GM12878 (cell line): ENCODE results near the gene KIFC3. TPM values are rescaled to one million over a fixed set of nuclear protein-coding genes. Genes with fewer than 3 reads are reported as not detected.

Experiments
- ATAC-seq: fragments of 200-7000 bp; cut with Tn5 transposase; 3 replicates; pipeline ENCODE4 v1.9.1; 2020; ENCODE audit warnings: mild to moderate bottlenecking, moderate library complexity
- BruUV-seq: library from RNA; stranded (reverse); fragments of 400-500 nt; replicated peaks from 2 replicates; lab custom pipeline; 2021; lab: Mats Ljungman, UMichigan
- CTCF ChIA-PET: fragments of 300-600 bp; sonication (Branson Sonifier 250); formaldehyde crosslinking; extraction: SDS; loops from one replicate; lab custom pipeline; 2021; ENCODE audit warnings: inconsistent platforms; lab: Yijun Ruan, JAX
- POLR2A ChIA-PET: fragments of 350-600 bp; formaldehyde crosslinking; extraction: SDS; loops from one replicate; lab custom pipeline; 2021; ENCODE audit warnings: inconsistent platforms; lab: Charles Lee
- RAD21 ChIA-PET: fragments of 300-600 bp; sonication (Branson Sonifier 250); formaldehyde crosslinking; loops from one replicate; lab custom pipeline; 2023; ENCODE audit warnings: antibody characterized with exemption; ENCODE audit not compliant: unreplicated experiment; lab: Charles Lee
- SMC1A ChIA-PET: fragments of 300-600 bp; sonication (Branson Sonifier 250); formaldehyde crosslinking; loops from one replicate; lab custom pipeline; 2023; ENCODE audit not compliant: unreplicated experiment, uncharacterized antibody; lab: Charles Lee
- DNase-seq: peaks from one replicate; pipeline ENCODE4 v3.0.0-alpha.2; 2011; ENCODE audit warnings: low read depth, low spot score
- FAIRE-seq: peaks from 3 replicates; lab custom pipeline; 2011; peaks lifted over from hg19 to GRCh38; lab: Jason Lieb, UNC
- H2AFZ ChIP-seq: 2 replicates; pipeline ENCODE4 v1.6.0; 2011; ENCODE audit warnings: low read depth, low read length, control low read depth; ENCODE audit not compliant: control insufficient read depth
- H3K27ac ChIP-seq: 2 replicates; pipeline ENCODE4 v1.5.1; 2011; ENCODE audit warnings: control low read depth; ENCODE audit not compliant: control insufficient read depth, insufficient read depth
- H3K27me3 ChIP-seq, 2 experiments: replicated peaks in 1 of 2; 2 replicates each; pipeline versions ENCODE4 v1.6.0 to v1.6.1; 2011; ENCODE audit warnings: low read length in 1 of 2; ENCODE audit not compliant: control insufficient read depth in 2 of 2, insufficient read depth in 2 of 2
- H3K36me3 ChIP-seq, 2 experiments: 2 replicates each; pipeline ENCODE4 v1.5.1; 2011; ENCODE audit warnings: low read length in 1 of 2; ENCODE audit not compliant: control insufficient read depth in 2 of 2, insufficient read depth in 2 of 2
- H3K4me1 ChIP-seq: 2 replicates; pipeline ENCODE4 v1.6.1; 2011; ENCODE audit warnings: mild to moderate bottlenecking, low read length, moderate library complexity, mixed read lengths; ENCODE audit not compliant: control insufficient read depth, insufficient read depth
- H3K4me2 ChIP-seq: 2 replicates; pipeline ENCODE4 v1.6.0; 2011; ENCODE audit warnings: control low read depth; ENCODE audit not compliant: control insufficient read depth, insufficient read depth
- H3K4me3 ChIP-seq: fragments of 200-600 bp; sonication (generic); 2 replicates; pipeline ENCODE4 v1.5.1; 2016
- H3K79me2 ChIP-seq: 2 replicates; pipeline ENCODE4 v1.6.0; 2011; ENCODE audit warnings: low read length; ENCODE audit not compliant: control insufficient read depth, insufficient read depth
- H3K9ac ChIP-seq: 2 replicates; pipeline ENCODE4 v1.8.0; 2011; ENCODE audit warnings: low read length, control low read depth, mixed read lengths; ENCODE audit not compliant: control insufficient read depth, insufficient read depth
- H3K9me3 ChIP-seq: replicated peaks from 3 replicates; pipeline ENCODE4 v1.5.1; 2011; ENCODE audit warnings: mild to moderate bottlenecking, low read length; ENCODE audit not compliant: control insufficient read depth, insufficient read depth
- H4K20me1 ChIP-seq: 2 replicates; pipeline ENCODE4 v1.6.0; 2011; ENCODE audit not compliant: control insufficient read depth, insufficient read depth
- BCLAF1 ChIP-seq: fragments of 450-650 bp; IDR thresholded peaks from 2 replicates; pipeline ENCODE4 v1.6.1; 2017; ENCODE audit warnings: antibody characterized with exemption, mild to moderate bottlenecking, moderate library complexity
- E2F8 ChIP-seq: fragments of 450-650 bp; IDR thresholded peaks from 2 replicates; pipeline ENCODE4 v1.6.1; 2018; ENCODE audit warnings: mild to moderate bottlenecking, low read depth, moderate library complexity; ENCODE audit not compliant: partially characterized antibody
- EGR1 ChIP-seq, 2 experiments: IDR thresholded peaks; 1 replicate in 1 of 2; 2 replicates in 1 of 2; pipeline ENCODE4 v1.6.1; 2011 to 2012; ENCODE audit warnings: low read depth in 2 of 2, low read length in 2 of 2, borderline replicate concordance in 1 of 2, mild to moderate bottlenecking in 1 of 2, moderate library complexity in 1 of 2
- ESRRA ChIP-seq: IDR thresholded peaks from 2 replicates; pipeline ENCODE4 v1.6.1; 2012; ENCODE audit warnings: mild to moderate bottlenecking, low read length, improper control_type of control experiment
- HDAC2 ChIP-seq: fragments of 200-600 bp; sonication (generic); IDR thresholded peaks from 2 replicates; pipeline ENCODE4 v1.6.1; 2017
- IRF5 ChIP-seq: fragments of 450-650 bp; IDR thresholded peaks from 2 replicates; pipeline ENCODE4 v1.6.1; 2017; ENCODE audit warnings: borderline replicate concordance
- MYB ChIP-seq: fragments of 150-350 bp; IDR thresholded peaks from 2 replicates; pipeline ENCODE4 v1.6.1; 2014; ENCODE audit warnings: mild to moderate bottlenecking, low read depth, low read length, borderline replicate concordance
- NFYA ChIP-seq: IDR thresholded peaks from 2 replicates; pipeline ENCODE4 v1.6.1; 2011; ENCODE audit warnings: low read depth, mild to moderate bottlenecking, low read length, improper control_type of control experiment, borderline replicate concordance
- PAX5 ChIP-seq: IDR thresholded peaks from 2 replicates; pipeline ENCODE4 v1.6.1; 2011; ENCODE audit warnings: low read depth, low read length, borderline replicate concordance
- SKIL ChIP-seq: fragments of 450-650 bp; IDR thresholded peaks from 2 replicates; pipeline ENCODE4 v1.6.1; 2017; ENCODE audit warnings: mild to moderate bottlenecking, low read depth, inconsistent platforms; ENCODE audit not compliant: poor library complexity, severe bottlenecking
- TBL1XR1 ChIP-seq: IDR thresholded peaks from 2 replicates; pipeline ENCODE4 v1.6.1; 2012; ENCODE audit warnings: low read depth, low read length, improper control_type of control experiment
- ZBTB33 ChIP-seq: fragments of 450-650 bp; IDR thresholded peaks from 2 replicates; pipeline ENCODE4 v1.6.1; 2017; ENCODE audit warnings: mild to moderate bottlenecking
- WGBS: methylation state at CpG from one replicate; pipeline ENCODE4 v1.1.6; 2016; ENCODE audit warnings: low lambda C conversion rate; ENCODE audit not compliant: insufficient replicate concordance, insufficient coverage; ENCODE audit errors: missing lambda C conversion rate; 5-methylcytosine and 5-hydroxymethylcytosine counted together
- in situ Hi-C: fragments of 300-500 bp; cut with MboI; formaldehyde crosslinking; loops from 9 replicates; pipeline ENCODE4 v1.14.3; 2018; ENCODE audit warnings: mixed read lengths
- intact Hi-C: fragments of 100-400 bp; cut with micrococcal nuclease; formaldehyde crosslinking; loops from one replicate; pipeline ENCODE4 v1.14.2; 2022; ENCODE audit not compliant: unreplicated experiment
- polyA plus RNA-seq, 11 experiments: library from polyadenylated mRNA; depleted of rRNA in 4 of 11; unstranded in 6 of 11; stranded (reverse) in 5 of 11; fragments of >200 nt; fragmentation: Nextera tagmentation in 4 of 11; fragmentation: Illumina TruSeq in 1 of 11; extraction: Ambion mirVana in 4 of 11; extraction: Trizol in 1 of 11; gene quantifications; 1 replicate in 1 of 11; 2 replicates in 10 of 11; pipeline versions ENCODE4 v1.2.1 to v1.2.3, GENCODE V29; 2011 to 2016; ENCODE audit warnings: inconsistent platforms in 2 of 11, missing spikeins in 2 of 11, low read depth in 1 of 11
- total RNA-seq, 4 experiments: library from RNA; depleted of rRNA in 3 of 4; stranded (reverse); fragments of >200 nt in 3 of 4; fragmentation: Illumina TruSeq in 1 of 4; extraction: Trizol in 1 of 4; gene quantifications; 2 replicates each; pipeline versions ENCODE4 v1.2.1 to v1.2.3, GENCODE V29; 2013 to 2021

The KIFC3 gene
- total and polyA plus RNA-seq, 10 of the 15 experiments (the other 5 are each of a cell fraction or from before 2014, with no cell fraction given): 0.22 to 1.3 (median 0.26) TPM; not detected in 3

GRCh38 chr16:57724531-57724930, 77.8 kb downstream of the KIFC3 start:
- POLR2A ChIA-PET: no interaction called here
- TF ChIP-seq PAX5 (no peak), SKIL (no peak), ESRRA (no peak), E2F8 (no peak), NFYA (no peak), ZBTB33 (no peak), MYB (no peak), HDAC2 (no peak), TBL1XR1 (no peak), EGR1 (IDR thresholded peaks at IDR 0.05; ENCODE audit: borderline replicate concordance in 1 of 2, low read depth in 2 of 2, low read length in 2 of 2) (no peak), IRF5 (no peak), BCLAF1 (no peak)

More at GRCh38 chr16:57724531-57724930, 77.8 kb downstream of the KIFC3 start:
- in situ Hi-C loops: no loop called here
- intact Hi-C loops: no loop called here
- no peaks in the 10 kb centered on the region for H3K79me2 ChIP-seq
- H3K9me3 ChIP-seq: no peaks in the 10 kb centered on the region
- BruUV-seq: no TSS peak
- H3K27me3 ChIP-seq: no peaks in the 10 kb centered on the region
- H4K20me1 ChIP-seq: no peaks in the 10 kb centered on the region
- H3K36me3 ChIP-seq: no peaks in the 10 kb centered on the region
- DNase-seq: no peak
- H3K4me2 ChIP-seq: no peak overlapping the region
- H2AFZ ChIP-seq: no peak overlapping the region
- ChIA-PET RAD21 (interaction anchor here (1.0 to 1.5 kb wide), 2 partner anchors 11 to 124 kb away, joined by 3 to 4 read pairs; partner anchors contain the start of gene KATNB1), SMC1A (interaction anchor here (0.7 to 2.6 kb wide), 2 partner anchors 11 to 75 kb away, joined by 3 to 12 read pairs; partner anchors contain the start of gene KATNB1), CTCF (interaction anchor here (1.5 kb wide), 1 partner anchor 149 kb away, joined by 5 read pairs; no protein-coding TSS in a partner anchor)
- ATAC-seq: no peak
- WGBS: 67% methylated on average over 15 of the region's 15 CpGs
- H3K27ac ChIP-seq: no peak overlapping the region
- H3K4me3 ChIP-seq: no peak overlapping the region
- no peaks in the 10 kb centered on the region for H3K4me1 ChIP-seq
- no peak overlapping the region for H3K9ac ChIP-seq
- FAIRE-seq: no peak
